ENCODE measurements around the gene MTURN.

The MTURN gene

DNA sequence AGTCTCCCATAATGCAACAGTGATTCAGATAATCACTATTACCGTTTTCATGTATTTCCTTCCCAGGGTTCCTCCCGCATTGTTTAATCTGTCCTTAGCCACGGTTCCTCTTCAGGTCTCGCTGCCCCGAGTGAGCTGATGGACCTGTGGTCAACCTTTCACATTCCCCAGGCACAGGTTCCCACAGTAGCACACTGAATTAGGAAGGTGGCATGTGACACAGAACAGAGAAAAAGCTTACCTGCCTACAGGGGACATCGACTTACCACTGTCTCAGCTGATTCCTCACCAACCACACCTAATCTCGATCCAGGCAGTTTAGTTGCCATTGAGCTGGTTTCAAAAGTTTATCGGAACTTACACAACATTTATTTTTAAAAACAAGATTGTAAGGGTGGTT lies 72.2 kb downstream of the MTURN start:
- DNase-seq (ENCODE audit: low read depth in 2 of 2): no peak

DNA sequence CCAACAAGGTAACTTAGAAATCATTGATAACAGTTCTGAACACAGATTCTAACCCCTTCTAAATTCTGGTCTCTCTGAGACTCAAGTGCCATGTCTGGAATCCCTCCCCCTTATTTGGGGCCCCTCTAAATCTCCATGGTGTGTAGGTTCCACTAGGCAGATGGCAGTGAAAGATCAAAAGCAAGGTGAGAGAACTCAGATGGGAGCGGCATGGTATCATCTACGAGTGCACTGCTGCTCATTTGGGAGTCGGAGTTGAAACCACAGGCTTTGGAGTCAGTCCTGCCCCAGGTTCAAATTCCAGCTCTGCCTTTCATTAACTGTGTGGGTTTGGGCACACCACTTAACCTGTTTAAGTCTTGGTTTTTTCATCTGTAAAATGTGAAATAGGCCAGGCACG lies 72.6 kb downstream of the MTURN start:
- no peak for DNase-seq (ENCODE audit: low read depth in 2 of 2)

- no peak for DNase-seq (ENCODE audit: low read depth in 2 of 2)
These were observed 75.2 kb downstream of the MTURN start for GRCh38 chr7:30209951-30210350.

Data from stimulated activated CD4-positive, alpha-beta T cell treated with anti-CD3 and anti-CD28 coated beads, Interleukin-12 subunit alpha, Interleukin-12 subunit beta, amount 100 ng/mL, for 24 hours (primary cell).